ENCODE measurements around the gene SLC10A7. TPM values are rescaled to one million over a fixed set of nuclear protein-coding genes. Genes with fewer than 3 reads are reported as not detected.

SLC10A7 gene
- total and polyA plus RNA-seq, 2 experiments from 2014 or later = 1.9 to 2.9 TPM

DNA sequence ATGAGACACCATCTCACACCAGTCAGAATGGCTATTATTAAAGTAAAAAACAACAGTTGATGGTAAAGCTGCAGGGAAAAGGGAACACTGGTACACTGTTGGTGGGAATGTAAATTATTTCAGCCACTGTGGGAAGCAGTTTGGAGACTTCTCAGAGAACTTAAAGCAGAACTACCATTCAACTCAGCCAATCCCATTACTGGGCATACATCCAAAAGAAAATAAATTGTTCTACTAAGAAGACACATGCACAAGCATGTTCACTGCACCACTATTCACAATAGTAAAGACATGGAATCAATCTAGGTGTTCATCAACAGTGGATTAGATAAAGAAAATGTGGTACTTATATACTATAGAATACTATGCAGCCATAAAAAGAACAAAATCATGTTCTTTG, 172.4 kb downstream of the SLC10A7 start:
- no peak for TF ChIP-seq CTCF (IDR thresholded peaks at IDR 0.05; ENCODE audit: low read depth, low read length)
- Histone ChIP-seq H3K4me3 (no peak overlapping the region), H3K36me3 (no peaks in the 10 kb centered on the region), H3K4me1 (ENCODE audit: low read depth) (no peaks in the 10 kb centered on the region), H3K9me3 (ENCODE audit: low read depth) (no peaks in the 10 kb centered on the region), H3K27me3 (no peaks in the 10 kb centered on the region), H3K27ac (no peak overlapping the region)
- DNase-seq (ENCODE audit: low read depth in 1 of 2, low spot score in 1 of 2) = no peak

DNA sequence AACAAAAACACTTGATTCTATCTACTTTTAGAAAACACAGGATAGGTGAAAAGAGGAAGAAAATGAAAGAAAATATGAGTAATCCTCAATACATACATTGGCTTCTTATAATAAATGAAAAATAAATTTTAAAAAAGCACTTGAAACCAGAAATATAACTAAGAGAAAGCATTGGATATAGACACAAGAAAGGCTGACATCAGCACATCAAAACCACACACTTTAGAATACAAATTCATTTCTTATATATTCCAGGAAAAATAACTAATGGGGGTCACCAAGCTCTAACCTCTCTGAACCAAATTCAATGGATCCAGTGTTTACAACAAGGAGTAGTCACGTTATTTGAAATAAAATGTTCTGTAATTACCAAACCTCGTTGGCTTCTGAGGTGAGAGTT, 173.9 kb downstream of the SLC10A7 start:
- Histone ChIP-seq H3K36me3 (no peaks in the 10 kb centered on the region), H3K27me3 (no peaks in the 10 kb centered on the region), H3K27ac (no peak overlapping the region), H3K9me3 (ENCODE audit: low read depth) (no peaks in the 10 kb centered on the region), H3K4me1 (ENCODE audit: low read depth) (no peaks in the 10 kb centered on the region), H3K4me3 (no peak overlapping the region)
- DNase-seq (ENCODE audit: low read depth in 1 of 2, low spot score in 1 of 2) = no peak
- no peak for TF ChIP-seq CTCF (IDR thresholded peaks at IDR 0.05; ENCODE audit: low read depth, low read length)

DNA sequence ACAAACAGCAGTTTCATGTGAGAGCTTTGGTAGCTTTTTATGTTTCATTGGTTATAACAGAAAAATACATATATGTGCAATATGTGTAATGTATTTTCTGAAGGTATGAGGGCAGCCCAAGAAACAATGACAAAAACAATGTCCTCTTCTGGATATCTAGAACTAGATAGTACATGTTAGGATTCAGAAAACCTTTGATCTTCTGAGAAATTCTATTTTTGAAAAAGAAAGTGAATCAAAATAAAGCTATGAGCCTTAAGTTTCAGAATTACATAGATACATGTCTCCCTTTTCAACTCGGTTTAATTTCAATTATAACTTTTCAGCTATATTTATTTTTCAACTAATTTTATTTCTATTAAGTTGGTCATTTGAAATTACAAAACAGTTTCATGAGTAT, 175.5 kb downstream of the SLC10A7 start:
- Histone ChIP-seq H3K27me3 (no peaks in the 10 kb centered on the region), H3K4me3 (no peak overlapping the region), H3K36me3 (no peaks in the 10 kb centered on the region), H3K4me1 (ENCODE audit: low read depth) (no peaks in the 10 kb centered on the region), H3K27ac (no peak overlapping the region), H3K9me3 (ENCODE audit: low read depth) (no peaks in the 10 kb centered on the region)
- DNase-seq (ENCODE audit: low read depth in 1 of 2, low spot score in 1 of 2) = no peak
- TF ChIP-seq CTCF (IDR thresholded peaks at IDR 0.05; ENCODE audit: low read depth, low read length) = no peak

DNA sequence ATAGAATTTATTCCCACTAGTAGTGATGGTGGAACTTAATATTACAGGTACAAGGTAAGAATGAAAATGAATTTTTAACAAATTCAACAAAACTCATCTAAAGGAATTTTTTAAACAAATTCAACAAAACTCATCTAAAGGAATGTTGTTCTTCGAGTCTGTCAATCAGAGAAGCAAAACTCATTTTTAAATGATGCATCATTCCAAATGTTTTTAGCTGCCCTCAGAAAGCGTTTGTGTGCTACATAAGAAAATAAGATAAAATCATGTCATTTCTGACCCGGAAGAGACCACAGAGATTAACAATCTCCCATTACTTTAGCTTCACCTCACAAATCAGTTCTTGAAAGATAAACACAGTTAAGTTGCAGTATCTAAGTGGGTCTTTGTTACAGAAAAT, 178.0 kb downstream of the SLC10A7 start:
- H3K36me3 ChIP-seq = no peaks in the 10 kb centered on the region
- no peak overlapping the region for H3K27ac ChIP-seq
- TF ChIP-seq CTCF (IDR thresholded peaks at IDR 0.05; ENCODE audit: low read depth, low read length) = no peak
- no peaks in the 10 kb centered on the region for H3K9me3 ChIP-seq (ENCODE audit: low read depth)
- H3K27me3 ChIP-seq = no peaks in the 10 kb centered on the region
- no peak for DNase-seq (ENCODE audit: low read depth in 1 of 2, low spot score in 1 of 2)
- no peak overlapping the region for H3K4me3 ChIP-seq
- no peaks in the 10 kb centered on the region for H3K4me1 ChIP-seq (ENCODE audit: low read depth)

GRCh38 chr4:146343199-146343598, 178.5 kb downstream of the SLC10A7 start:
- DNase-seq (ENCODE audit: low read depth in 1 of 2, low spot score in 1 of 2) = no peak
- Histone ChIP-seq H3K27ac (no peak overlapping the region), H3K9me3 (ENCODE audit: low read depth) (no peaks in the 10 kb centered on the region), H3K4me3 (no peak overlapping the region), H3K4me1 (ENCODE audit: low read depth) (no peaks in the 10 kb centered on the region), H3K36me3 (no peaks in the 10 kb centered on the region), H3K27me3 (no peaks in the 10 kb centered on the region)
- TF ChIP-seq CTCF (IDR thresholded peaks at IDR 0.05; ENCODE audit: low read depth, low read length) = no peak

All from cardiac muscle cell (in vitro differentiated cells and primary cell).